ENCODE data around the gene LRRC2. TPM values are rescaled to one million over a fixed set of nuclear protein-coding genes. Genes with fewer than 3 reads are reported as not detected.

The LRRC2 gene
- polyA plus RNA-seq, 3 donors: not detected

DNA sequence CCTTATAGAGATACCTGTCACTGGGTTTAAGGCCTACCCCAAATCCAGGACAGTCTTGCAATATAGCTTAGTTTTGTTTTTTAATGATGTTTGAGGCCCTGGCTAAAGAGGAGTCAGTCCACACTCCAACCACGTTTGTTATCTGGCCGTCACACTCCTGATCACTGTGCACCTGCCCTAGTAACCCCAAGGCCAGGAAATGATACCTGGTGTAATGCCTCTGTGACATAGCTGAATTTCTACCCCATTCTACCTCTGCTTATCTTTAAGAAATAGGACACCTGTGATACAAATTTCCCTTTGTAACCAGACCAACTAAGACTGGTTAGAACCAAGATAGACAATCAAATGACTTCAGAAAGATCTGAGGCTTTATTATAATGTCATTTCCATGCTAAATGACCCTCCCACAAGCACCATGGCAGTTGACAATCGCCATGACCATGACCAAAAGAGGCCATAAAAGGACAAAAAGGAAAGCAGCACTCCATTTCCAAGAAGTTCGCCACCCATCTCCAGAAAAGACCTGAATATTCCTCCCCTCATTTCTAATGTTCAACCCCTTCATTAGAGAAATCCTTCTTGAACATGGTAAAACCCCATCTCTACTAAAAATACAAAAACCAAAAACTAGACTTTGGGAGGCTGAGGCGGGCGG is 73.1 kb downstream of the LRRC2 start:
- H3K4me2 ChIP-seq (replicated peaks; ENCODE audit: extremely low read depth, low read length, poor library complexity, severe bottlenecking): no peak overlapping the region
- no peaks in the 10 kb centered on the region for H4K20me1 ChIP-seq (ENCODE audit: insufficient read depth, low read length)
- peaks cover under 1 to 2% (median 2%) of the 10 kb centered on the region in 3 donors for H3K27me3 Mint-ChIP-seq (ENCODE audit: low read depth in 3 of 3)
- H3K27ac Mint-ChIP-seq: no peak overlapping the region
- TF ChIP-seq, protein P1, sequence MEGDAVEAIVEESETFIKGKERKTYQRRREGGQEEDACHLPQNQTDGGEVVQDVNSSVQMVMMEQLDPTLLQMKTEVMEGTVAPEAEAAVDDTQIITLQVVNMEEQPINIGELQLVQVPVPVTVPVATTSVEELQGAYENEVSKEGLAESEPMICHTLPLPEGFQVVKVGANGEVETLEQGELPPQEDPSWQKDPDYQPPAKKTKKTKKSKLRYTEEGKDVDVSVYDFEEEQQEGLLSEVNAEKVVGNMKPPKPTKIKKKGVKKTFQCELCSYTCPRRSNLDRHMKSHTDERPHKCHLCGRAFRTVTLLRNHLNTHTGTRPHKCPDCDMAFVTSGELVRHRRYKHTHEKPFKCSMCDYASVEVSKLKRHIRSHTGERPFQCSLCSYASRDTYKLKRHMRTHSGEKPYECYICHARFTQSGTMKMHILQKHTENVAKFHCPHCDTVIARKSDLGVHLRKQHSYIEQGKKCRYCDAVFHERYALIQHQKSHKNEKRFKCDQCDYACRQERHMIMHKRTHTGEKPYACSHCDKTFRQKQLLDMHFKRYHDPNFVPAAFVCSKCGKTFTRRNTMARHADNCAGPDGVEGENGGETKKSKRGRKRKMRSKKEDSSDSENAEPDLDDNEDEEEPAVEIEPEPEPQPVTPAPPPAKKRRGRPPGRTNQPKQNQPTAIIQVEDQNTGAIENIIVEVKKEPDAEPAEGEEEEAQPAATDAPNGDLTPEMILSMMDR (IDR thresholded peaks at IDR 0.05): no peak
- H3K4me3 ChIP-seq (replicated peaks in 1 of 3; ENCODE audit: low read depth in 2 of 3, low read length in 3 of 3): no peak overlapping the region
- H2AFZ ChIP-seq (ENCODE audit: insufficient read depth, low read depth, low read length, poor library complexity, severe bottlenecking): no peak overlapping the region
- peaks cover 8% of the 10 kb centered on the region for H3K4me1 Mint-ChIP-seq
- 86% methylated on average over 4 of the region's 6 CpGs for WGBS (ENCODE audit: insufficient coverage)
- DNase-seq: no peak
- peaks cover 0 to 7% (median 2%) of the 10 kb centered on the region in 7 donors for H3K9me3 Mint-ChIP-seq
- H3K27me3 ChIP-seq (ENCODE audit: control insufficient read depth in 2 of 2, insufficient read depth in 2 of 2, low read length in 2 of 2): no peaks in the 10 kb centered on the region
- H3K79me2 ChIP-seq (ENCODE audit: insufficient read depth, low read length): no peaks in the 10 kb centered on the region
- H3K36me3 Mint-ChIP-seq: no peaks in the 10 kb centered on the region
- peaks cover 3 to 8% of the 10 kb centered on the region in 2 donors for H3K4me1 ChIP-seq (ENCODE audit: control insufficient read depth in 1 of 2, insufficient read depth in 2 of 2, low read length in 2 of 2)
- H3K9ac ChIP-seq (ENCODE audit: insufficient read depth, low read length, poor library complexity, severe bottlenecking): no peak overlapping the region
- intact Hi-C loops (cut with micrococcal nuclease): loop anchor here (5.0 to 10.0 kb wide), 2 partner anchors 62 to 129 kb away; no protein-coding TSS in a partner anchor
- H3K9me3 ChIP-seq (replicated peaks in 1 of 2; ENCODE audit: control insufficient read depth in 1 of 2, insufficient read depth in 1 of 2, low read length in 2 of 2): no peaks in the 10 kb centered on the region
- H3K27ac ChIP-seq (ENCODE audit: low read depth in 1 of 2, low read length in 2 of 2): no peak overlapping the region
- no peak overlapping the region for H3K4me3 Mint-ChIP-seq
- H3K36me3 ChIP-seq (replicated peaks in 1 of 2; ENCODE audit: control insufficient read depth in 1 of 2, insufficient read depth in 2 of 2, low read length in 2 of 2): no peaks in the 10 kb centered on the region

DNA sequence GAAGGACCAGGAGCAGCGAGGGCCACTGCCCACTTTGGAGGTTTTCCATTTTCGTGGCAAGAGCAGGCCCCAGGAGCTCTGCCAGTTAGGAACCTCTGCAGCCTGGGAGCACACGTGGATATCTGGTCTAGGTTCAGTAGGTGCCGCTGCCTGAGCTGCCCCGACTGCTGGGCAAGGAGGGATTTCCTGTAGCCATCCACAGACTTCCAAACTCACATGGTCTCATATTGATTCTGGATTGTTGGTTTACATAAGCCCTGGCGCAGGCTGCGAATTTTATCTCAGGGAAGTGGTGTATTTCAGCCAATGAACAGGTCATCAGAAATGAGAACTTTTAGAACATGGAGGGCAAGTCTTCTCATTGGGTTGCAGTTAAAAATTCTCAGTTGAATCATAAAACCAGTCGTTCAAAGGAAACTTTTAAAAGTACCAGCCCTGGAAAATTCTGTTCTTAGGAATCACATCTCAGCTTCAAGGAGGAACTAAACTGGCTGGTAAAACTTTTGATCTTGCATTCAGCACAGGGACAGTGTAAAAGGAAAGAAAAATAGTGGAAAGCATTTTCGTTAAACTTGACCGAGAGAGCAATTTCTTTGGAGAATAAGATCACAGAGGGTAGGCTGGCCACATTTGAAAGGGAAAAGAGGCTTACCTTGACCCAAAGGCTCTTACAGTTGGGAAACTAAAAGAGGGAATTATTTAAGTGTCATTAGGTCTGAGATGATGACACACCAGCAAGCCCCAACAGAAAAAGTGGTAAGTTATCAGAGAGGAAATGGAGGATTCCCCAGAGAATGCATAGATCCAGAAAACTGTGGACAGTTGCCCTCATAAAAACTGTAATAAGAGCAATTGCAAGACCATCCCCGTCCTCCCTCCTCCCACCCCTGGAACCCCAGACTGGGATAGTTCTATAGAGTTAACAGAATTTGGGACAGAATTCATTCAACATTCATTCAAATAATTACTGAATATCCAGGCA is 74.7 kb downstream of the LRRC2 start:
- TF ChIP-seq, protein P1 (IDR thresholded peaks at IDR 0.05): no peak
- H3K4me3 Mint-ChIP-seq: no peak overlapping the region
- no peak overlapping the region for H2AFZ ChIP-seq (ENCODE audit: insufficient read depth, low read depth, low read length, poor library complexity, severe bottlenecking)

More for the DNA sequence above, 74.7 kb downstream of the LRRC2 start:
- no peak overlapping the region for H3K9ac ChIP-seq (ENCODE audit: insufficient read depth, low read length, poor library complexity, severe bottlenecking)
- H3K4me3 ChIP-seq (replicated peaks in 1 of 3; ENCODE audit: low read depth in 2 of 3, low read length in 3 of 3): no peak overlapping the region
- peaks cover 0 to 7% (median 2%) of the 10 kb centered on the region in 7 donors for H3K9me3 Mint-ChIP-seq
- DNase-seq: no peak
- H3K27me3 ChIP-seq (ENCODE audit: control insufficient read depth in 2 of 2, insufficient read depth in 2 of 2, low read length in 2 of 2): no peaks in the 10 kb centered on the region
- peaks cover 7% of the 10 kb centered on the region for H3K4me1 Mint-ChIP-seq
- H4K20me1 ChIP-seq (ENCODE audit: insufficient read depth, low read length): no peaks in the 10 kb centered on the region
- intact Hi-C loops (cut with micrococcal nuclease): loop anchor here (5.0 to 10.0 kb wide), 2 partner anchors 63 to 131 kb away; no protein-coding TSS in a partner anchor
- no peak overlapping the region for H3K4me2 ChIP-seq (replicated peaks; ENCODE audit: extremely low read depth, low read length, poor library complexity, severe bottlenecking)
- H3K4me1 ChIP-seq (ENCODE audit: control insufficient read depth in 1 of 2, insufficient read depth in 2 of 2, low read length in 2 of 2): peaks cover 3 to 8% of the 10 kb centered on the region in 2 donors
- no peaks in the 10 kb centered on the region for H3K36me3 Mint-ChIP-seq
- no peaks in the 10 kb centered on the region for H3K9me3 ChIP-seq (replicated peaks in 1 of 2; ENCODE audit: control insufficient read depth in 1 of 2, insufficient read depth in 1 of 2, low read length in 2 of 2)
- H3K27ac ChIP-seq (ENCODE audit: low read depth in 1 of 2, low read length in 2 of 2): no peak overlapping the region
- H3K27me3 Mint-ChIP-seq (ENCODE audit: low read depth in 3 of 3): peaks cover 2 to 4% (median 2%) of the 10 kb centered on the region in 3 donors
- H3K79me2 ChIP-seq (ENCODE audit: insufficient read depth, low read length): no peaks in the 10 kb centered on the region
- H3K27ac Mint-ChIP-seq: no peak overlapping the region
- 91% methylated on average over 7 of the region's 11 CpGs for WGBS (ENCODE audit: insufficient coverage)
- H3K36me3 ChIP-seq (replicated peaks in 1 of 2; ENCODE audit: control insufficient read depth in 1 of 2, insufficient read depth in 2 of 2, low read length in 2 of 2): no peaks in the 10 kb centered on the region

All from CD14-positive monocyte (primary cell).